ENCODE data around the gene RAPGEF4.

The RAPGEF4 gene

GRCh38 chr2:172839446-172839845, 103.8 kb downstream of the RAPGEF4 start:
- FAIRE-seq (no peak), DNase-seq (ENCODE audit: insufficient read length, low spot score) (no peak)
- TF ChIP-seq POLR2A (IDR thresholded peaks at IDR 0.05; ENCODE audit: low read depth, low read length) = no peak

DNA sequence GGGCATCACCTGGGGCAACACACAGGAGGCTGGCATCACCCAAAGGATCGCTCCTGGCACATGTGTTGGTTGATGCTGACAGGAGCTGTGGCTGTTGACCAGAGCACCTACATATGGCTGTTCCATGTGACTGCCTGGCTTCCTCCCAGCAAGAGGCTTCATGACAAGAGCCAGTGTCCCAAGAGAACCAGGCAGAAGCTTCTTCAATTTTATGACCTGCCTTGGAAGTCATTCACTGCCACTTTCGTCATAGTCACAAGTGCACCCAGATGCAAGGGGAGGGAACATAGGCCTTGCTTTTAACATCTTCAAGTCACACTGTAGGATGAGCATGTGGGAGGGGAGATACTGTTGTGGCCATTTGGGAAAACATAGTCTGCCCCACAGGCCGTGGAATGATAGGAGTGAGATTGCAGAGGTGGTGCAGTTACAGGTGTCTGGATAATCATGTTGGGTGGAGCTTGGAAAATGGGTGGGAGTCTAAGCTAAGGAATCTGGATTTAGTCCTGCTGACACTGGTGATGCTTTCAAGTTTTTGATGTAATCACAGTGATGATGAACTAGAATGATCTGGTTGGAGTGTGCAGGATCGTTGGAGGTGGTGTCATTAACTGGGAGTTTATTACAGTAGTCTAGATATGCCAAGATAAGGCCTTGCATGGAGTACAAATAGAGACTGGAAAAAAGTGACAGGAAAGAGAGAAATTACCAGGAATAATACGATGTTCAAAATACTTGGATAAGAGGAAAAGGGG, 107.0 kb downstream of the RAPGEF4 start:
- FAIRE-seq (no peak), DNase-seq (ENCODE audit: insufficient read length, low spot score) (no peak)
- no peak for TF ChIP-seq POLR2A (IDR thresholded peaks at IDR 0.05; ENCODE audit: low read depth, low read length)

- FAIRE-seq = no peak
- DNase-seq (ENCODE audit: insufficient read length, low spot score) = no peak
- no peak for TF ChIP-seq POLR2A (IDR thresholded peaks at IDR 0.05; ENCODE audit: low read depth, low read length)
Measured at GRCh38 chr2:172843266-172843582, 107.6 kb downstream of the RAPGEF4 start.

DNA sequence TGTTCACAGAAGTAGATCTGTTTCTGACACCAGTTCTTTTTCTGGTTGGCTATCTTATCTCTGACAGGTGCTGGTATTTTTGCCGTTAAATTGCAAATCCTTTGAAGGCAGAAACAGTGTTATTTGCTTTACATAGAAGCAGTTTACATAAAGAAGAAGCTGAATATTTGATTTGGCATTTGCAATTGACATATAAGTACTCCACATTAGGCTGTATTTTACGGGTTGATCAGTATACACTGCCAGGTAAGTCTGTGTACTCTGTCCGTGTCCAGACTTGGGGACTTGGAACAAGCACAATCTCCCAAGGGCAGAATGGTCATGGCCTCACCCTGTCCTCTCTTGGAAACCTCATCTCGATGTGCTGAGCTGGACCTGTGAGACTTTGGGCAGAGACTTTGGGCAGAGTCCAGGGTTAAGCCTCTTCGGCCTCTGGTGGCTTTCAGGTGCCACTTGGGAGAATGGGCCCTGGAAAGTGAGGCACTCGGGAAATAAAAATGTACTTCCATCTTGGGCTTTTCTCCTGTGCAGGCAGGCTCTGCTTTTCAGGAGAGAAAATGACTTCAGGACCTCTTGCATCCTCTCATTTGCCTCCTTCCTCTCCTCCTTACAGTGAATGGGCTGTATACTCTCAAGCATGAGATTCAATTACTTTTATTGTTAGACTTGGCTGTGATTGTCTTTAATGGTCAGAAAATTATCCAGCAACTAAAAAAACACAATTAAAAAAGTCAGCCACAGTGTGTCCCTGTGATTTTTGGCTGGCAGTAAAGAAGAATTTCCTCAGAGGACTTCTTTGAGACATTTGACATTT, 108.5 kb downstream of the RAPGEF4 start:
- no peak for TF ChIP-seq POLR2A (IDR thresholded peaks at IDR 0.05; ENCODE audit: low read depth, low read length)

DNA sequence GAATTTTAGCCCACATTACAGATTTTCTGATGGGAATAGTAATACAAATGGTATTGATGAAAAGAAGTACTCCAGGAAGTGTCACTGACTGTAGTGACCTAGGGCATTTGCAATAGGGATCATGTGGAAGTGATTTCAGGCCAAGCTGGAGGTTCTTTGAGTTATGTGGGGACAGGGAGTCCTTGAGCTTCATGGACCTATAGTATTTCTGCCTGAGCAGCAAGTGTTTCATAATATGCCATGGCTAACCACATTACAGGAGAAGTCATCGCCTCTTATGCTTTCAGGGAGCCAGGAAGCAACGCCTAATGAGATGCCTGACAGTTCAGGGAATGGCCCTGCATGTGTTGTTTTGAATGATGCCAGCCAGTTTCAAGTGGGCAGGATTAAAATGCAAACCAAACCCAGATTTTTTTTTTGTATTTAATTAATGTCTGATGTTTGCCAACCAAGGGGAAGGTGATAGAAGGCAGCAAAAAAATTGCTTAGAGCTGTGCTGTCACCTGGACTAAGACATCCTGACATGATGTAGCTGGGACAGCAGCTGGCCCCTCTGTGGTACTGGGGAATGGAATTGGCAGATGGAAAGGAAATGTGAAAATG, 109.5 kb downstream of the RAPGEF4 start:
- DNase-seq (ENCODE audit: insufficient read length, low spot score) (no peak), FAIRE-seq (no peak)
- TF ChIP-seq POLR2A (IDR thresholded peaks at IDR 0.05; ENCODE audit: low read depth, low read length) = no peak

More for the DNA sequence above, 108.5 kb downstream of the RAPGEF4 start:
- no peak for DNase-seq (ENCODE audit: insufficient read length, low spot score)
- no peak for FAIRE-seq

DNA sequence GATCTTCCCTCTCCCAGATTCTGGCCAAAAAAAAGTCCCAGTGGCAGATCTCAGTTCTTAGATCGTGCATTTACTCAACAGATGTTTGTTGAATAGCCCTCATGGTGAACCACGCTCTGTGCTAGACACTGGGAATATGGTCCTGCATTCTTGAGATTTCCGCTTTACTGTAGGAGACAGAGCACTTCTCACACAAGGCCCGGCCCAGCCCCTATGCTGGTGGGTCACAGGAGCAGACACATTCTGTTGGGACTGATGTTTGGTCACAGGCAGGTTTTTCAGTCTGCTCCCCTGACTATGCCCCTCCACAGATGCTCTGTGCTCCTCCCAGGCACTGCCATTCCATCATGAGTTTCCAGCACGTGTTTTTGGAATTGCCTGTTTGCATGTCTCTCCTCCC, 110.9 kb downstream of the RAPGEF4 start:
- TF ChIP-seq POLR2A (IDR thresholded peaks at IDR 0.05; ENCODE audit: low read depth, low read length) = no peak
- no peak for FAIRE-seq

DNA sequence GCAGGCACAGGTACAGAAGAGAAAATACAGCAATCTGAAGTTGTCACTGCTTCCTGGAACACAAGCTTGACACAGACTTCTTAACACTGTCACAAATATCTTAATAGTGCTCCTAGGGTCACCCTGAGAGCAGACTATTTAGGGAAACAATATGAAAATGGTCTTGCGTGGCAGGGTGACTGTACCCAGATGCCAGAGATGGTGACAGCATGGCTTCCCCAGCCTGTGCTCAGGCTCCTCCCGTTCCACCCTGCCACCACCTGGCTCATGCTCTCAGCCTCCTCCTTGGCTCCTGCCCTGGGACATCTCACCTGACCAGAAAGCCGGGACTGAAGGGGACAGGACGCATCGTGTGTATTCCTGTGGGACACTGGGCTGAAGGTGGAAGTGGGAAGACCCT, 111.5 kb downstream of the RAPGEF4 start:
- TF ChIP-seq POLR2A (IDR thresholded peaks at IDR 0.05; ENCODE audit: low read depth, low read length) = no peak
- DNase-seq (ENCODE audit: insufficient read length, low spot score) = no peak
- FAIRE-seq = no peak

More for the DNA sequence above, 110.9 kb downstream of the RAPGEF4 start:
- DNase-seq (ENCODE audit: insufficient read length, low spot score) = no peak

- no peak for FAIRE-seq
- TF ChIP-seq POLR2A (IDR thresholded peaks at IDR 0.05; ENCODE audit: low read depth, low read length) = no peak
Measured at GRCh38 chr2:172848519-172848918, 112.9 kb downstream of the RAPGEF4 start.

DNA sequence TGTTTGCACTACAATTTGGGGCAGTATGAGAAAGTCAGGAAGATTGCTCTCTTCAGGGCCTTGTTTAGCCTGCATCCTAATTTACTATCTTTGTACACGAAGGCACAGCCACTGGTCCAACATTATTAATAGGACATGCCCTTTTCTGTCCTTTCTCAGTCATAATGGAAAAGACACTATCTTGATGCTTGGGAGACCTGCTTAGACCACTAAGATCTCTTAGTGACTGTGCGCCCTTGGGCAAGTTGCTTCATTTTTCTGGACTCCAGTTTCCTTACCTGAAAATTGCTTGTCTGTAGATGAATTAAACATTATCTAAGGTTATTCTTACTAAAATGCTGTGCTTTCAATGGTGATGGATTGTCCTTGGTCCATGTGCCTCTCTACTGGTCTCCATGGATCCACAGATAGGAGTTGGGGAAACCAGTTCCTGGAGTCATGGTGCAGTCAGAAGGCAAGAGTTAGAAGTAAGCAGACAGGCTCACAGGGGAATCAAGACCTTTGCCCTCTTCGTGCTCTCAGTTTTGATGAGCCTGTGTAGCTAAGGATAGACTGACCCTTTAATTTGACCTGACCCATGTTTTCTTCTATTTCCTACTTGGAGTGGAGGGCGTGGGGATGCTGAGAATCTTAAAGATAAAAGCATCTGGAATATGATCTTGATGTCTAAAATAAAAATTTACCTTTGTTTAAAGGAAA, 114.0 kb downstream of the RAPGEF4 start:
- DNase-seq (ENCODE audit: insufficient read length, low spot score) = no peak
- no peak for FAIRE-seq
- TF ChIP-seq POLR2A (IDR thresholded peaks at IDR 0.05; ENCODE audit: low read depth, low read length) = no peak

More at GRCh38 chr2:172848519-172848918, 112.9 kb downstream of the RAPGEF4 start:
- DNase-seq (ENCODE audit: insufficient read length, low spot score) = no peak

DNA sequence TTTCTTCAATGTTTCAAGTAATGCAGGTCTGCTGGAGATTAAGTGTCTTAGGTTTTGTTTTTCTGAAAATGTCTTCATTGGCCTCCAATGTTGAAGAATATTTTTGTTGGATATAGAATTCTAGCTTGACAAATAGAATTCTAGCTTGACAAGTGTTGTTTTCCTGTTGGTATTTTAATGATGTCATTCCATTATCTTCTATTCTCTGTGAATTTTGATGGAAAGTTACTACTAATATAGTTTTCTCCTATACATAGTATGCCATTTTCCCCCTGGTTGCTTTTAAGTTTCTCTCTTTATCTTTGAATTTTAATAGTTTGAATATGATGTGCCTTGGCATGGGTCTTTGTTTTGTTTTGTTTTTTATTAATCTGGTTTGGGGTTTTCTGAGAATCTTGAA, 119.9 kb downstream of the RAPGEF4 start:
- no peak for FAIRE-seq
- TF ChIP-seq POLR2A (IDR thresholded peaks at IDR 0.05; ENCODE audit: low read depth, low read length) = no peak
- DNase-seq (ENCODE audit: insufficient read length, low spot score) = no peak

DNA sequence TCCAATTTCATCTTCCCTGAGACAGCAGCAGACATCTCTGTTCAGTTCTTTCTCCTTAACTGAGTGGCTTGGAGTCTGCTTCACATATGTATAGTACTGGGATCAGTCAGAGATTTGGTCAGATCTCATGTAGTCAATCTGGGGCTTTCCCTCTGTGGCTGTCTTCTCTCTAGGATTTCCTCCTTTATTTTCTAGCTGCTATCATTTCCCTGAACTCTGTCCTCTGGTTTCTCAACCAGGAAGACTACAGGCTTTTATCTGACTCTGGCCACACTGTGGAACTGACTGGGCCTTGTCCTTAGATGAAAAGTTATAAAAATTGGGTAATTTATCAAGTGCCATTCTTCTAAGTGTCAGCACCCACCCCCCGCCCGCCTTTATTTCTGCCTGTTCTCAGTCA, 121.0 kb downstream of the RAPGEF4 start:
- DNase-seq (ENCODE audit: insufficient read length, low spot score) (no peak), FAIRE-seq (no peak)
- TF ChIP-seq POLR2A (IDR thresholded peaks at IDR 0.05; ENCODE audit: low read depth, low read length) = no peak

DNA sequence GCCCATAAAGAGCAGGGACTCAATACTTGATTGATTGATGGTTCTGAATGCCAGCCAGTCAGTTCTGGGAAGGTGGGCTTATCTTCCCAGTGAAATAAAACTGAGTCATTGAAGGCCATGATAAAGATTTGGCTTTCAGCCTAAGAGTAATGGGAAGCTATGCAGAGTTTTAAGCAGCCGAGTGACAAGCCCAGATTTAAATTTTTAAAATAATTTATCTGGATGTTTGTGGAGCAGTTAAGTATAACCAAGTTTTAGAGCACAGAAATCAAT, 122.8 kb downstream of the RAPGEF4 start:
- TF ChIP-seq POLR2A (IDR thresholded peaks at IDR 0.05; ENCODE audit: low read depth, low read length) = no peak
- DNase-seq (ENCODE audit: insufficient read length, low spot score) (no peak), FAIRE-seq (no peak)

GRCh38 chr2:172859581-172860335, 124.1 kb downstream of the RAPGEF4 start:
- FAIRE-seq = no peak

DNA sequence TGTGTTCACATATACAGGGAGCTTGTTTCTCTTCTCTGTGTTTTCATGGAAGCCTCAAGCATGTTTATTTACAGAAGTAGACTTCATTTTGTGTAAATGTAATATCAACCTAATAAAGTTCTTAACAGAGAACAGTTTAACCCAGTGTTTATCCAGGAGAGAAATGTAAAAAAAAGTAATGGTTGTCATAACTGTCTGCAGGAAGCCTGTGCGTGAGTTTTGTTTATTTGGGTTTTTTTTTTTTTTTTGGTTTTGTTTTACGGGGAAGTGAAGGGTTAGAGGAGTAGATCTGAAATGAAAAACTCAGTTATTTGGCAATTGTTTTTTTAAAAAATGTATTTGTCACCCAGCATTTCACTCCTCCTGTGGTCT, 124.7 kb downstream of the RAPGEF4 start:
- FAIRE-seq (no peak), DNase-seq (ENCODE audit: insufficient read length, low spot score) (no peak)
- TF ChIP-seq POLR2A (IDR thresholded peaks at IDR 0.05; ENCODE audit: low read depth, low read length) = no peak

More at GRCh38 chr2:172859581-172860335, 124.1 kb downstream of the RAPGEF4 start:
- DNase-seq (ENCODE audit: insufficient read length, low spot score) = no peak
- TF ChIP-seq POLR2A (IDR thresholded peaks at IDR 0.05; ENCODE audit: low read depth, low read length) = no peak
